IMR-90 (cell line): Measurements from ENCODE around the gene IRS2. TPM values are rescaled to one million over a fixed set of nuclear protein-coding genes. Genes with fewer than 3 reads are reported as not detected.

Source experiments
- ATAC-seq: fragments of 200-7000 bp; cut with Tn5 transposase; 2 replicates; pipeline ENCODE4 v1.9.1; 2020; ENCODE audit warnings: low read depth, mild to moderate bottlenecking, moderate library complexity
- BruUV-seq: library from RNA; stranded (reverse); fragments of 400-500 nt; replicated peaks from 2 replicates; lab custom pipeline; 2021; lab: Mats Ljungman, UMichigan
- CTCF ChIA-PET: fragments of 300-600 bp; formaldehyde crosslinking; extraction: SDS; loops from one replicate; lab custom pipeline; 2021; ENCODE audit warnings: antibody characterized with exemption; lab: Yijun Ruan, JAX
- POLR2A ChIA-PET: fragments of 300-600 bp; sonication (Branson Sonifier 250); formaldehyde crosslinking; loops from one replicate; lab custom pipeline; 2022; ENCODE audit warnings: antibody characterized with exemption; ENCODE audit not compliant: unreplicated experiment; lab: Charles Lee
- DNase-seq: peaks from one replicate; pipeline ENCODE4 v3.0.0; 2013
- H2AFZ ChIP-seq: replicated peaks from 2 replicates; pipeline ENCODE3; 2013; ENCODE audit warnings: low read length, mild to moderate bottlenecking; ENCODE audit not compliant: poor library complexity
- H2AK5ac ChIP-seq: 2 replicates; pipeline ENCODE4 v1.6.1; 2013; ENCODE audit warnings: low read depth, low read length, inconsistent platforms
- H2AK9ac ChIP-seq: replicated peaks from 2 replicates; pipeline ENCODE3; 2013; ENCODE audit warnings: mild to moderate bottlenecking, low read depth, low read length, moderate library complexity; ENCODE audit not compliant: poor library complexity
- H2BK120ac ChIP-seq: 2 replicates; pipeline ENCODE4 v1.6.1; 2013; ENCODE audit warnings: low read depth, low read length, inconsistent platforms
- H2BK15ac ChIP-seq: 3 replicates; pipeline ENCODE4 v1.6.1; 2013; ENCODE audit warnings: low read depth, low read length, inconsistent platforms
- H2BK20ac ChIP-seq: 2 replicates; pipeline ENCODE4 v1.6.1; 2013; ENCODE audit warnings: low read depth, mild to moderate bottlenecking, inconsistent platforms, low read length, moderate library complexity
- H2BK5ac ChIP-seq: 2 replicates; pipeline ENCODE4 v1.6.1; 2013; ENCODE audit warnings: mild to moderate bottlenecking, low read depth, low read length, inconsistent platforms; ENCODE audit not compliant: poor library complexity, severe bottlenecking
- H3K14ac ChIP-seq: replicated peaks from 2 replicates; pipeline ENCODE4 v1.6.1; 2013; ENCODE audit warnings: low read depth, low read length, inconsistent platforms
- H3K18ac ChIP-seq: 2 replicates; pipeline ENCODE4 v1.6.1; 2013; ENCODE audit warnings: low read depth, low read length, control low read depth
- H3K23ac ChIP-seq: 2 replicates; pipeline ENCODE4 v1.6.1; 2013; ENCODE audit warnings: low read depth, low read length, inconsistent platforms
- H3K27ac ChIP-seq: 2 replicates; pipeline ENCODE4 v1.5.1; 2013; ENCODE audit warnings: mild to moderate bottlenecking, control low read depth, low read length; ENCODE audit not compliant: insufficient read depth
- H3K27me3 ChIP-seq: 2 replicates; pipeline ENCODE4 v1.6.1; 2013; ENCODE audit warnings: low read length; ENCODE audit not compliant: control insufficient read depth, insufficient read depth
- H3K36me3 ChIP-seq: 2 replicates; pipeline ENCODE4 v1.6.1; 2013; ENCODE audit warnings: low read length, mixed read lengths; ENCODE audit not compliant: control insufficient read depth, insufficient read depth
- H3K4ac ChIP-seq: 2 replicates; pipeline ENCODE4 v1.6.1; 2013; ENCODE audit warnings: low read depth, low read length, inconsistent platforms
- H3K4me1 ChIP-seq: 2 replicates; pipeline ENCODE4 v1.6.1; 2013; ENCODE audit warnings: low read length, mixed read lengths; ENCODE audit not compliant: control insufficient read depth, insufficient read depth
- H3K4me2 ChIP-seq: 2 replicates; pipeline ENCODE4 v1.6.1; 2013; ENCODE audit warnings: low read depth, mild to moderate bottlenecking, control low read depth, low read length, moderate library complexity
- H3K4me3 ChIP-seq: 2 replicates; pipeline ENCODE4 v1.5.1; 2013; ENCODE audit warnings: low read depth, mild to moderate bottlenecking, control low read depth, low read length, moderate library complexity; ENCODE audit not compliant: insufficient read depth
- H3K56ac ChIP-seq: 2 replicates; pipeline ENCODE4 v1.6.1; 2013; ENCODE audit warnings: low read length, inconsistent platforms; ENCODE audit not compliant: insufficient read depth; ENCODE audit errors: extremely low read depth
- H3K79me1 ChIP-seq, 2 experiments: 2 replicates each; pipeline ENCODE4 v1.6.1; 2013; ENCODE audit warnings: low read length in 2 of 2, inconsistent platforms in 1 of 2, low read depth in 1 of 2
- H3K9ac ChIP-seq: 2 replicates; pipeline ENCODE4 v1.6.1; 2013; ENCODE audit warnings: low read depth, low read length, control low read depth
- H3K9me1 ChIP-seq: 2 replicates; pipeline ENCODE4 v1.6.1; 2013; ENCODE audit warnings: low read length, inconsistent platforms; ENCODE audit not compliant: insufficient read depth
- H3K9me3 ChIP-seq: 2 replicates; pipeline ENCODE4 v1.6.1; 2013; ENCODE audit warnings: low read length; ENCODE audit not compliant: control insufficient read depth, insufficient read depth
- H4K20me1 ChIP-seq: 2 replicates; pipeline ENCODE4 v1.6.1; 2013; ENCODE audit warnings: low read length, inconsistent platforms; ENCODE audit not compliant: insufficient read depth
- H4K5ac ChIP-seq: 2 replicates; pipeline ENCODE4 v1.6.1; 2013; ENCODE audit warnings: mild to moderate bottlenecking, low read depth, low read length, control low read depth
- H4K8ac ChIP-seq, 2 experiments: 2 replicates each; pipeline ENCODE4 v1.6.1; 2013; ENCODE audit warnings: low read depth in 2 of 2, low read length in 2 of 2, control low read depth in 1 of 2, inconsistent platforms in 1 of 2
- H4K91ac ChIP-seq: 2 replicates; pipeline ENCODE4 v1.6.1; 2013; ENCODE audit warnings: low read depth, low read length, inconsistent platforms; ENCODE audit not compliant: insufficient read depth
- CEBPB ChIP-seq: IDR thresholded peaks from 2 replicates; pipeline ENCODE4 v1.6.1; 2012; ENCODE audit warnings: low read depth, low read length, improper control_type of control experiment
- NFE2L2 ChIP-seq: fragments of 150-350 bp; IDR thresholded peaks from 2 replicates; pipeline ENCODE4 v1.6.1; 2016; ENCODE audit warnings: low read depth, mild to moderate bottlenecking, low read length
- WGBS, 2 experiments: methylation state at CpG; one replicate each; pipeline versions ENCODE4 v1.1.5 to v1.1.7; 2013; ENCODE audit warnings: missing lambda C conversion rate in 2 of 2; ENCODE audit not compliant: insufficient read length in 1 of 2; ENCODE audit errors: extremely low coverage in 2 of 2; 5-methylcytosine and 5-hydroxymethylcytosine counted together
- dilution Hi-C: fragments of 300-500 bp; cut with HindIII; formaldehyde crosslinking; loops from one replicate; pipeline ENCODE4 v1.14.3; 2018; ENCODE audit warnings: low sequenced_read_pairs; ENCODE audit not compliant: unreplicated experiment
- in situ Hi-C: fragments of 300-500 bp; cut with MboI; formaldehyde crosslinking; loops from 3 replicates; pipeline ENCODE4 v1.14.3; 2019; ENCODE audit warnings: low sequenced_read_pairs, inconsistent platforms, mixed read lengths
- intact Hi-C: fragments of 100-400 bp; cut with micrococcal nuclease; formaldehyde crosslinking; loops from 2 replicates; pipeline ENCODE4 v1.10.0; 2022
- polyA plus RNA-seq, 3 experiments: library from polyadenylated mRNA; depleted of rRNA; stranded (reverse); fragments of >200 nt; gene quantifications; 2 replicates each; pipeline ENCODE4 v1.2.3, GENCODE V29; 2012; ENCODE audit warnings: low replicate concordance in 1 of 3
- total RNA-seq: library from RNA; depleted of rRNA; stranded (reverse); fragments of >200 nt; gene quantifications from 2 replicates; pipeline ENCODE4 v1.2.3, GENCODE V29; 2012

The IRS2 gene
- total and polyA plus RNA-seq, 2 of the 4 experiments (the other 2 are of a cell fraction) = 0.36 to 1.4 TPM

GRCh38 chr13:109704771-109705635 is 81.4 kb downstream of the IRS2 start:
- ChIA-PET POLR2A (no interaction called here), CTCF (no interaction called here)
- in situ Hi-C loops = no loop called here
- Histone ChIP-seq H3K9me3 (no peaks in the 10 kb centered on the region; the same call in 1 of the 2 replicates), H3K9me1 (no peaks in the 10 kb centered on the region), H3K56ac (no peak overlapping the region), H3K18ac (no peak overlapping the region), H2BK120ac (no peak overlapping the region), H3K4me3 (no peak overlapping the region), H4K20me1 (no peaks in the 10 kb centered on the region; the same call in 1 of the 2 replicates), H3K23ac (no peak overlapping the region), H3K27me3 (peaks cover 29% of the 10 kb centered on the region), H3K79me1 (no peaks in the 10 kb centered on the region), H2AK9ac (no peak overlapping the region), H4K91ac (no peak overlapping the region), H3K4ac (no peak overlapping the region), H4K5ac (no peak overlapping the region), H3K4me2 (no peak overlapping the region), H2AK5ac (no peak overlapping the region), H4K8ac (no peak overlapping the region), H2BK20ac (no peak overlapping the region), H3K36me3 (no peaks in the 10 kb centered on the region), H3K9ac (no peak overlapping the region), H2BK5ac (no peak overlapping the region), H2BK15ac (no peak overlapping the region), H3K14ac (no peak overlapping the region), H3K4me1 (no peaks in the 10 kb centered on the region), H2AFZ (no peak overlapping the region), H3K27ac (no peak overlapping the region)
- 92% methylated on average over 13 of the region's 22 CpGs; no CpG with 5 or more reads in 1 of the 2 experiments for WGBS, 2 experiments
- DNase-seq (no peak), ATAC-seq (no peak)
- dilution Hi-C loops = no loop called here
- intact Hi-C loops = no loop called here
- no TSS peak for BruUV-seq
- TF ChIP-seq CEBPB (peak; percentile 56), NFE2L2 (no peak)
